OCI-LY3 (cell line): ENCODE data around the gene HEATR5B.

Experiments
- EZH2phosphoT487 ChIP-seq: fragments of 200-600 bp; shearing (Covaris generic); IDR thresholded peaks from 2 replicates; pipeline ENCODE4 v1.6.1; 2018; ENCODE audit warnings: antibody characterized with exemption, mixed run types, low read depth
- TF ChIP-seq, protein P1 (sequence below): fragments of 200-600, 300-600 bp; sonication (generic); IDR thresholded peaks from 2 replicates; pipeline ENCODE4 v1.5.1; 2014; ENCODE audit warnings: antibody characterized with exemption, low read length, low read depth

DNA sequence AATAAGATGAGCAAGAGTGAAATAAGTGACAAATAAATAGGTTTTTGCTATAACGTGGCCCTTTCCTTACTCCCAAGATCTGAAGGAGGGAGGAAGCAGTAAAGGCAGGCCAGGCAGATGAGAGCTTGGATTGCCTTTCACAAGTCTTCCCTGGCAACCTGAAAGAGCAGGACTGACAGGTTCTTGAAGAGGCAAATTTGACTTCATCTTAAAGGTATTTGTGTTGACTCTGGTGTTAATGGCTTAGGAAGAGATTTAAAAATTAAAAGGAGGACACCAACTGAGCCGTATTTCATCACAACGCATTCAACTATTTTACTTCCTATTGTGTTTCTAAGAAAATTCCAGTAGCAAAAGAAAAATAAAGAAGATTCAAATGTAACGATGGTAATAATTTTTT lies 121.1 kb downstream of the HEATR5B start:
- TF ChIP-seq, protein P1, sequence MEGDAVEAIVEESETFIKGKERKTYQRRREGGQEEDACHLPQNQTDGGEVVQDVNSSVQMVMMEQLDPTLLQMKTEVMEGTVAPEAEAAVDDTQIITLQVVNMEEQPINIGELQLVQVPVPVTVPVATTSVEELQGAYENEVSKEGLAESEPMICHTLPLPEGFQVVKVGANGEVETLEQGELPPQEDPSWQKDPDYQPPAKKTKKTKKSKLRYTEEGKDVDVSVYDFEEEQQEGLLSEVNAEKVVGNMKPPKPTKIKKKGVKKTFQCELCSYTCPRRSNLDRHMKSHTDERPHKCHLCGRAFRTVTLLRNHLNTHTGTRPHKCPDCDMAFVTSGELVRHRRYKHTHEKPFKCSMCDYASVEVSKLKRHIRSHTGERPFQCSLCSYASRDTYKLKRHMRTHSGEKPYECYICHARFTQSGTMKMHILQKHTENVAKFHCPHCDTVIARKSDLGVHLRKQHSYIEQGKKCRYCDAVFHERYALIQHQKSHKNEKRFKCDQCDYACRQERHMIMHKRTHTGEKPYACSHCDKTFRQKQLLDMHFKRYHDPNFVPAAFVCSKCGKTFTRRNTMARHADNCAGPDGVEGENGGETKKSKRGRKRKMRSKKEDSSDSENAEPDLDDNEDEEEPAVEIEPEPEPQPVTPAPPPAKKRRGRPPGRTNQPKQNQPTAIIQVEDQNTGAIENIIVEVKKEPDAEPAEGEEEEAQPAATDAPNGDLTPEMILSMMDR: no peak
- no peak for TF ChIP-seq EZH2phosphoT487
